ENCODE measurements around the gene SLC10A2.
"Not testable (repeated sequence)": the region's sequence is repeated elsewhere in the genome, so short reads cannot be mapped to it uniquely, and the experiment has no call there.

The SLC10A2 gene, protein sequence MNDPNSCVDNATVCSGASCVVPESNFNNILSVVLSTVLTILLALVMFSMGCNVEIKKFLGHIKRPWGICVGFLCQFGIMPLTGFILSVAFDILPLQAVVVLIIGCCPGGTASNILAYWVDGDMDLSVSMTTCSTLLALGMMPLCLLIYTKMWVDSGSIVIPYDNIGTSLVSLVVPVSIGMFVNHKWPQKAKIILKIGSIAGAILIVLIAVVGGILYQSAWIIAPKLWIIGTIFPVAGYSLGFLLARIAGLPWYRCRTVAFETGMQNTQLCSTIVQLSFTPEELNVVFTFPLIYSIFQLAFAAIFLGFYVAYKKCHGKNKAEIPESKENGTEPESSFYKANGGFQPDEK

DNA sequence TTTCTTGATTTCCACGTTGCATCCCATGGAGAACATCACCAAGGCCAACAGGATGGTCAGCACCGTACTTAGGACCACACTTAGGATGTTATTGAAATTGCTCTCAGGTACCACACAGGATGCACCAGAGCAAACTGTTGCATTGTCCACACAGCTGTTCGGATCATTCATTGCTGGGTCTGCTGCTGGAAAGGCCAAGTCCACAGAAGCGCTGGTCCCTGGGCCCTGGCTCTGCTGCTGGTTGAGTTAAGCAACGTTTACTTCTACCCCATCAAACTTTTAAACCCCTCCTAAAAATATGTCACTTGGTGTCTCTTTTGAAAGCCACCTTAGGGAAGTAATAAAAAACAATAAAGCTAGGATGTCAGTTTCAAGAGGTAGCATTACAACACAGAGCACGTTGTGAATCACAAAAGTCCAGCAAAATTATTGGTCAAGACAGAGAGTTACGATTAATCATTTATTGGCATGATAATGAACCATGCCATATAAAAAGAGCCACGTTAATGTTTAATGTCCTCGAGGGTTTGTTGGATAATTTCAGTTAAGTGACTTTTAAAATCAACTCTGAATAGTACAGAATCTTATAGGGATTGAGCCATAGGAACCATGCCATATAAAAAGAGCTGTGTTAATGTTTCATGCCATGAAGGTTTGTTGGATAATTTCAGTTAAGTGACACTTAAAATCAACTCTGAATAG lies at the start of gene SLC10A2:
Gene SLC10A2 (minus strand): TSS at position 339 of the 702 bp plus-strand sequence. CDS start 168 bp downstream, at position 171.
- no peak for DNase-seq

DNA sequence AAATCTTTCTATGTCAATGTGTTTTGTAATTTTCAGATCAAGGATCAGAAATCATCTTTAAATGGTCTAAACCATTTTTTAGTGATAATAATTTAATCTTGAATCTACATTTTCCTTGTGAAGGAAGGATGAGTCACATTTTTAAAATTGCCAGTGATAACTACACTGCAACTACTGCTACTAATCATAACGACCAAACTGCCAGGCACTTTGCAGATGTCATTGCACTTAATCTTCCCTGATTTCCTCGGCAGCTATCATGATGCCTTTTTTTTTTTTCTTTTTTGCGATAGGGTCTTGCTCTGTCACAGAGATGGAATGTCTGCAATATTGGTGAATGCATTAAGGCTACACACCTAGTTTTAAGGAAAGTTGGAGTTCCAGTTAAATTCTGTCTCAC lies 41.4 kb upstream of the SLC10A2 start:
- DNase-seq, result no peak

DNA sequence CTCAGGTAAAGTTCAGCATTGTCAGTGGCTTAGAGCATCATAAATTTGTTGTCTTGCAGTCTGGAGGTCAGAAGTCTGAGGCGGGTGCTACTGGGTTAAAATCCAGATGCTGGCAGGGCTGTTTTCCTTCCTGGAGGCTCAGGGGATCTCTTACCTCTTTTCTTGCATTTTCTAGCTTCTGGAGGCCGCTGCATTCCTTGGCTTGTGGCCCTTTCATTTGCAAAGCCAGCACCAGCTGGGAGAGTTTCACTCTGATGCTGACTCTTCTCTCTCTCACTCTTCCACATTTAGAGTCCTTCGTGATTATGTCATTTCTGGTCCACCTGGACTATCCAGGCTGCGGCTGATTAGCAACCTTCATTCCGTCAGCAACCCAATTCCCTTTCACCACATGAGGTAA lies 38.1 kb upstream of the SLC10A2 start:
- no peak for DNase-seq

DNA sequence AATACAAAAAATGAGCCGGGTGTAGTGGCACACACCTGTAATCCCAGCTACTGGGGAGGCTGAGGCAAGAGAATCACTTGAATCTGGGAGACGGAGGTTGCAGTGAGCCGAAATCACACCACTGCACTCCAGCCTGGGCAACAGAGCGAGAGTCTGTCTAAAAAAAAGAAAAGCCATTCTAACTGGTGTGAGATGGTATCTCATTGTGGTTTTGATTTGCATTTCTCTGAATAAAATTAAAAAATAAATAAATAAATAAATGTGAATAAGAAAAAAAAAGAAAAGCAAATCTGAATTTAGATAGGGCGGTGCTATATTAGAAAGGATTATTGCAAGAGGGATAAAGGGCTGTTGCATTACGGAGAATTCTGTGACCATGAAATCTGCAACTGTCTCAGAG lies 37.2 kb upstream of the SLC10A2 start:
- DNase-seq, result not testable (repeated sequence)

DNA sequence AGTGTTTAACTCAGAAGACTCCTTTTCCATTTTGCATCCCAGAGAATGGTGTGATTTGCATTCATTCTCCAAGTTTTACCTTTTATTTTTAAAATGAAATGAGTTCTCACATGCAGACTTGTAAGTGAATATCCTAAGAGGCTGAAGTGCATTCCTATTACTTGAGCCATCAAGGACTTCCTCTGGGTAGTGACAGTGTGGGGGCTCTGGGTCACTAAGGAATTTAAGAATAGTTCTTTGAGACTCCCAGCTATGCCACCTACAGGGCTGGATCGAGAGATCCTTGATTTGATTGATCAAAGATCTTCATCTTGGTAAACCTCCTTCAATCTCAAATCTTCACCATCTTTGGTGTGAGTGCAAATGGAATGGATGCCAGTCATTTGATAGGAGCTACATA lies 36.3 kb upstream of the SLC10A2 start:
- DNase-seq, result no peak

DNA sequence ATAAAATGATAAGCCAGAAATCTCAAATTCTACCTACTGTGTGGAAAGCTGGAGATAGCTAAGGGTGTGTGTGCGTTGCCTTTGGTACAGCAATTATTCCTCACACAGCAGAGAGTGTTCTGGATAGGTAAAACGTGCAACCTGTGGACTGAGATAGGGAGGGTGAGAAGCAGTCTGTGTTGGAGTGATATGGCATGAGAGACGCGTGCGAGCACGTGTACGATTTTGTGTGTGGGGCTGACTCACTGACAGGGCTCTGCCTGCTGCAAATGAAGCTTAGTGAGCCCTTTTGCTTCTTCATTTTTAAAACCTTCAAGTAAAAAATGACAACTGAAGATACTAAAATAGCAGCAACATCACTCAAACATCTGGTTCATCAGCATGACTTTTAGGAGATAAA lies 35.7 kb upstream of the SLC10A2 start:
- DNase-seq, result no peak

DNA sequence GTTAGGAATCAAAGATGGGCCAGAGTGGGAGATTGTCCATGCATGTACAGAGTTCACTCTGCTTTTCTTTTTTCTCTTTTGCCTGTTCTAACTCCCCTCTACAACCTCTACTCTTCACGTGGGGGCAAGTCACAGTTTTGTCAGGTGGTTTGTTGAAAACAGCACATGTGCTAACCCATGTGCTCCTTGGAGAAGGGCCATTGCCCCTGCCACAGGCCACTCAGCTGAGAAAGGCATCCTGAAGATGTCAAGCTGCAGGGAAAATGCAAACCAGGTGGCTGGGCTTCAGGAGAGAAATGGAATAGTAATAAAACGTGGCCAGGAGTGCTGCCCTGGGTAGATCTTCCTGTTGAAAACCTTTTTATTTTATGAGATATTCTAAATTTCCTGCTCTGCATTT lies 35.3 kb upstream of the SLC10A2 start:
- no peak for DNase-seq

DNA sequence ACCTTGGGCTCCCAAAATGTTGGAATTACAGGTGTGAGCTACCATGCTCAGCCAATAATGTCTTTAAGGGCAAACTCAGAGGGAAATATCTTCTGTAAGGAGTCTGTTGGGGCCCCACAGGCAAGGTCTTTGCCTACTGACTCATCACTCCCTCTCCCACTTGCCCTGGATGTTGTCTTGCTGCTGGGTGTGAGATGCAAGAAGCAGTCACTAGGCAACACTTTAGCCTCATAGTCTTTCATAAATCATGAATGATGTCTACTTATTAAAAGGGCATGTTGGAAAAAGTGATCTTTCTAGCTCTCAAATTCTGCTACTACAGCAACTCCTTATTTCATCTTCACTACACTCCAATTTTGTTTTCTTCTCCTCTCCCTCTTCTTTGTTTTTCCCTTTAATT lies 34.6 kb upstream of the SLC10A2 start:
- no peak for DNase-seq

DNA sequence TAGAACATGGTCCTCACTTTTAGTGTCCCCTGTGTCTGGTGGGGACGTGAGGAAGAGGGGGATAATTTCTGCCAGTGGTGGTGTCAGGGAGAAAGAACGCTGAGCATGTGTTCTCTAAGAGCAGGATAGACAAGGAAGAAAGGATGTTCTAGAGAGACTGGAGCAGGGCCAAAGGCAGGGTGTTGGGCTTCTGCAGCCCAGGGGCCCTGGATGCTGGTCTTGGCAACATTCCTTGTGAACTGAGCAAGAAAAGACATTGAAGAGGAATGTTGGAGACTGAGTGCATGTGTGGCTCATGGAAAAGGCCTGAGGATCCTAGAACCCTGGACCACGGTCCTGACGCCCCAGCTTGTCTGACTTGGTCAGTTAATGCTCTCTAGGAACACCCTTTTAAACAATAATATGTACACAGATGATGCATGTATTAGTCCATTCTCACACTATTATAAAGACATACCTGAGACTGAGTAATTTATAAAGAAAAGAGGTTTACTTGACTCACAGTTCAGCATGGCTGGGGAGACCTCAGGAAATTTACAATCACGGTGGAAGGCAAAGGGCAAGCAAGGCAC lies 33.6 kb upstream of the SLC10A2 start:
- DNase-seq, result no peak

DNA sequence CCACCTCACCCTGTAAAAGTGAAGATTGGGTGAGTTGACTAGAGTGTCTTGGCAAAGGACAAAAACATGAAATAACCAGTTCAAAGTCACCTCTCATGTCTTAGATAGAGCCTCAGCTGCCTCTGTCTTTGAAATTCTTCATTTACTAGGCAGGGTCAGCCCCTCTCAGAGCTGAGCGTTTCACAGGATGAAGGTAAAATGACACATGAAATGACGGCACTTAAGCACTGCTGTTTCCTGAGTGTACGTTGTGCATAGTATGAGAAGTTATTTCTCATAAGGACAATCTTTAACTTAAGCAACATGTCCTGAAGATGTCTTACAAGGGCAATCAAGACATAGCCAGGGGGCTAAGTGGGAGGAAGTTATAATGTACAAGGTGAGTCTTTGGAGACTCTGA lies 32.3 kb upstream of the SLC10A2 start:
- DNase-seq, result no peak

DNA sequence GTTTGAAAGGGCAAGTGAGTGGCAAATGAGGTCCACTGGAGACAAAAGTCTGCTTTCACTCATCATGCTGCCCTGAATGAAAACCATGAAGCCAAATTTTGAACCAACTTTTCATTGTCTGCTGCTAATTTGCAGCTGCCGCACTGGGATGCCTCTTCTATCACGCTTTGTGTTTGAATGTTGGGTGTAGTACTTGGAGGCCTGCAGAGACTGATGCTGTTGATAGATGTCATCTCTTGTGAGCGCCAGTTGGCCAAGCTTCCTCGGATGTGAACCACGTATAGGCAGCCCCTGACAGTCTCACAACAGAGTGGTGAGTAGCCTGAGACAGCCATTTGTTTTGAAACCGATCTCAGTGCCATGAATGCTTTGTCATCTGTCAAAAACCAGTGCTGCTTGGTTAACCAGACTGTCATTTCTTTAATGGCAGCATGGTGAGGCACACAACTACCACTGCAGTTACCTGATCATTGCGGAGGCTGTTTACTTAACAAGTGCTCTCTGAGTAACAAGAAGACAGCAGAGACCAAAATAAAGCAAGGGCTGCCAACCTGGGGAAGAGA lies 31.2 kb upstream of the SLC10A2 start:
- peak in 31 of 51 donors; percentile 0 to 87 (median 44) for DNase-seq

DNA sequence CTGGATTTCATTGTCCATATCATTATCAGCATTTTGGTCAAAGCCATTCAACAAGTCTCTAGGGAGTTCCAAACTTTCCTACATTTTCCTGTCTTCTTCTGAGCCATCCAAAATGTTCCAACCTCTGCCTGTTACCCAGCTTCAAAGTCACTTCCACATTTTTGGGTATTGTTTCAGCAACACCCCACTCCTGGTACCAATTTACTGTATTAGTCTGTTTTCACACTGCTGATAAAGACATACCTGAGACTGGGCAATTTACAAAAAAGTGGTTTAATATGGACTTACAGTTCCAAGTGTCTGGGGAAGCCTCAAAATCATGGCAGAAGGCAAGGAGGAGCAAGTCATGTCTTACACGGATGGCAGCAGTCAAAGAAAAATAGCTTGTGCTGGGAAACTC lies 27.4 kb upstream of the SLC10A2 start:
- not testable (repeated sequence) for DNase-seq

DNA sequence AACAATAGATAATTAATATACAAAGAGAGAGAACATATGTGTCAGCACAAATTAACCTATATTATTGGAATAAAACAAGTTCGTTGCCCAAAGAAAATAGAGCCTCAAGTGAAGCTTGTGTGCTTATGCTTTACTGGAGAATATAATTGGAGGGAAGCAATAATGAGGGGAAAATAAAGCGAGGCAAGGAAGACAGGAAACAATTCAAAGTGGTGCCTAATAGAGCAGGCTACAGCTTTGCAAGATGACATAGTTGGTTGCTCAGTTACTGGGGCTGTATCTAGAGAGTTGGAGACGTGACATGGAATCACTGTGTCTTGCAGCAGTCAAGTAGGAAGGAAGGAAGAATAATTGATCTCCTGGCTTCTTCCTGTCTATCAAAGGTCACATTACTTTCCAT lies 21.1 kb upstream of the SLC10A2 start:
- no peak for DNase-seq

DNA sequence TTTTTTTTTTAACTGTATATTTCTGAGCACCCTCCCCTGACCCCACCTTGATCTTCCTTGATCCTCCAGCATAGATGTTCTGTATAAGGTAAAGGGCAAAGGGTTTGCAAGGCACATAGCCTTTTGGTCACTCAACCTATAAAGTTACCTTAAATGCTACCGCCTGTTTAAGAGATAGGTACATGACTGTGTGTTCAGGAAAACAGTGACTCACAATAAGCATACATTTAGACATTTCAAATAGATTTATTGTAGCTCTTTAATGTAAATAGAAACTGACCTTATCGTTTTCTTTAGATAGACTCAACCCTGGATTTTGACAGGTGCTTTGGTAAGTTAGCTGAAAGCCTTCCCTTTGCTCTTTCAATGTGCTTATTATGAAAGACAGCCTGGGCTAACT lies 15.2 kb upstream of the SLC10A2 start:
- DNase-seq, result no peak

DNA sequence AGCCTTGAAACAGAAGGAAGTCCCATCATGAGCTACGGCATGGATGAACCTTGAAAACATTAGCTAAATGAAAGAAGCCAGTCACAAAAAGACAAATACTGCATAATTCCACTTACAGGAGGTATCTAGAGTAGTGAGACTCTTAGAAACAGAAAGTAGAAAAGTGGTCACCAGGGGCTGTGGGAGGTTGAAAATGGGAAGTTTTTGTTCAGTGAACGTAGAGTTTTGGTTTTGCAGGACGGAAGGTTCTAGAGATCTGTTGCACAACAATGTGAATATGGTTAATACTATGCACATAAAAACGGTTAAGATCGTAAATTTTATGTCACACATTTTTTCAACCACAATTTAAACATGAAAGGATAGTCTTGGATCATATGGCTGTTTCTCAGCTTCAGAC lies 11.9 kb upstream of the SLC10A2 start:
- no peak for DNase-seq

DNA sequence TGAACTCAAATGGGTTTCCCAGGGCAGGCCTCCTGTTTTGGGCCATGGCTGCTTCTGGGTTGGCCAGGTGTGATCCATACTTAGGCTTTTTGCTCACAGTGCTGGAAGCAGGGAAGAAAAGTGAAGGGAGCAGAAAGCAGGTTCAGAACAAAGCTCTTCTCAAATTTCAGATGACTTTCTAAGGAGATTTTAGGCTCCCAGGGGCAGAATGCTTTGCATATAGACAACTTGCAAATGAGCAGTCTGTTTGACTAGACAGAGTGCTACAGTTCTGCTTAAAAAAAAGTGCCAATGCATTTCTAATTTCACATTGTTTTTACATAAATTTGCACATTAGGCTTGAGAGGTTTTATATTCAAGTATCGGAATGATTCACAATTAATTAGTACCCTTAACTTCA lies 2.6 kb upstream of the SLC10A2 start:
- DNase-seq, result no peak

DNA sequence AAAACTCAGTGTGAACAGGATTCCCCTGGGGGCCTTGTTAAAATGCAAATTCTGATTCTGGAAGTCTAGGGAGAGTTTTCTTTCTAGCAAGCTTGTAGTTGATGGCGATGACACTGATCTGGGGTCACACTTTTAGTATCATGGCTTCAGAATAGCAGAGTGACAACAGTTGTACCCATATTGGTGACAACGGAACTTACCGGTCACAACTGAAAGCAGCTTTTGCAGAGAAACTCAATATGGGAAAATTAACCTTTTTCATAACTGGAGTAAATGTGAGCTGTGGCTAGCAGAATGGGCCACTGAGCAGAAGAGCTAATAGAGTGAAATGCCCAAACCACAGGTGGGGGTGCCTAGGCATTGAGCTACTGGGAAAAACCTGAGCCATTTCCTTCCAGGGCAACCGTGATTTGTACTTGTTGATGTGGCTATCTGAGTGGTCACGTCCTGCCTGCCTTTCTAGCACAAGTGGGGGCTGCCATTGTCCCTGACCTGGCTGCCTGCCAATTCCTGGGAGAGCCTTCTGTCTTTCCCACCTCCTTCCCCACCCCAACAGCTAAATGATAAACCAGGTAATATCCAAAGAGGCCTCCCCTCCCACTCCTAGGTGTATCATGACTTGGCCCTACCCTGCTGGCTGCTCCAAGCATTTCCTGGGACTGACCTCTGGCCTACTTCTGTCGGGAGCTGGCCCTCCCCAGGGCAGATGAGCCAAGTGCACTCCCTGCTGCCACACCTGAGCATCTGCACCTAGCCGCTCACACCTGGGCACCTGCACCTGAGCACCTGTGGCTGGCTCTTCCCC lies 1.7 kb upstream of the SLC10A2 start:
- DNase-seq, result no peak

DNA sequence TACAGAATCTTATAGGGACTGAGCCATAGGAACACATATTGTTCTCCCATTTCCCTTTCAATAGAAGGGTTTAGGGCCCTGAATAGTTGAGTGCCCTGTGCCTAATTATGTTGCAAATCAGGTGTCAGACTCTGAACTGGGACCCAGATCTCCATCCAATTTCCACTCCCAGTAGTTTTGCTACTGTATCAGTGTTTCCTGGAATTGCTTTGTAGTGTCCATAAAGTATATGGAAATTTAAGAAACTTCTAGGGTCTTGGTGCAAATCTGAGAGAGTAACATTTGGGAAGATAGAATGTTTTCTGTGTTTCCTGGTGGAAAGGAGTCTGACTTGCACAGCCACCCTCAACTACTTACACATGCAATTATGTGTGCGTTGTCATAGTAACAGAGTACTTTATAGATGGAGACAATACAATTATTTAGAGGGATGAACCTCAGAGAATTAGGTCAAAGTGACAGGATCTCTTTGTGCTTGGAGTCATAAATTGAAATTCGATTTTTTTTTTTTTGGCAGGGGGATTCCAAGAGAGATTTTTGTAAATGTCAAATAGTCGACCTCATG lies 646 bp upstream of the SLC10A2 start:
- DNase-seq, result peak in 1 of 51 donors; percentile 20

DNA sequence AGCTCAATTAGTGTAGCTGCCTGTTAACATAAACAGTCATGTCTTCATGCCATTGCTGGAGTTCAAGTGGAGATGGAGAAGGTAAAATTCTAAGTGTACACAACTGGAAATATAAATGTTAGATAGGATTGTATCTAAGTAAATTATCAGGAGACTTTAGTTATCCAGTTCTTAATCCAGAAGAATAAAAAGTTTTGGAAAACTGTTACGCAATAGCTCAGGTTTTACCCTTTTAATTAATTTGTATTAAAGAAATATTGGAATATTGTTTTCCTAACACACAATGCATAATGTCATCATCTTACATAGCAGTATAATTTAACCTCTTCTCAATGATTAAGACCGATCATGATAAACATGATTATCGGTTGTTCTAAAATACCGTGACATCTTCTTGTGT lies 2.8 kb downstream of the SLC10A2 start:
- no peak for DNase-seq

DNA sequence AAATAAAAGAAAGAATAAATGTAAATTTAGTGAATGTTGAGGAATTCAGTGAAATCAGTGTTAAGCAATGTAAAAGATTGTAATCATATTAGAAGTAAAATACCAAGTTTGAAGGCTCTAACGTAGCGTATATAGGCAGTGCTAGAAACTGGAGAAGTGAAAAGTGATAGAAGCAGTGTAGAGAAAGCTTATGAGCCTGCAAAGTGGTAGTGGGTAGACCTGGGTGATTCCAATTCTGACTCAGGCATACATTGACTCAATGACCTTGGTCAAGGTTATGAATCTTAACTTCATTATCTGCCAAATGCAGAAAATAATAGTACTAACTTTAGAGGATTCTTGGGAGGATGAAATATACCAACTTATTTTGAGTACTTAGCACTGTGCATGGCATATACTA lies 4.1 kb downstream of the SLC10A2 start:
- DNase-seq, result no peak

DNA sequence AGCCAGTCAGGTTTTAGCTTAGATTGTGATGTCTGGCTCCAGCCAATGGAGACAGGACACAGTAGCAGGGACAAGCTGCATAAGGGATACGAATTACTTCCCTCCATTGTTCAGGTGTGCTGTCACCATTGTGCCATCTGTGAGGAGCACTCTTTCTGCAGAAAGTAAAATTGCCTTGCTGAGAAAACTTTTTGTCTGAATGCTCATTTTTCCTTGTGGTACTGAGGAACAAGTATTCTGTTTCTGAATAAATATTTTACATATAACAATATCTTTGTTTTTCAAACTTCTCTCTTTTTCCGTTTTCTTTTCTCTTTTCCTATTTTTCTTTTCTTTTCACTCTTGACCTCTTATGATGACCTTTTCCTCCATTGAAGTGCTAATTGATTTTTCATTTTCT lies 10.2 kb downstream of the SLC10A2 start:
- no peak for DNase-seq

All from hypothalamus (tissue), 51 donors.